ENCODE data around the gene XIST. TPM values are rescaled to one million over a fixed set of nuclear protein-coding genes. Genes with fewer than 3 reads are reported as not detected.
"Not testable (repeated sequence)": the region's sequence is repeated elsewhere in the genome, so short reads cannot be mapped to it uniquely, and the experiment has no call there.

XIST gene
- total RNA-seq, 1 donor: under 0.01 TPM

DNA sequence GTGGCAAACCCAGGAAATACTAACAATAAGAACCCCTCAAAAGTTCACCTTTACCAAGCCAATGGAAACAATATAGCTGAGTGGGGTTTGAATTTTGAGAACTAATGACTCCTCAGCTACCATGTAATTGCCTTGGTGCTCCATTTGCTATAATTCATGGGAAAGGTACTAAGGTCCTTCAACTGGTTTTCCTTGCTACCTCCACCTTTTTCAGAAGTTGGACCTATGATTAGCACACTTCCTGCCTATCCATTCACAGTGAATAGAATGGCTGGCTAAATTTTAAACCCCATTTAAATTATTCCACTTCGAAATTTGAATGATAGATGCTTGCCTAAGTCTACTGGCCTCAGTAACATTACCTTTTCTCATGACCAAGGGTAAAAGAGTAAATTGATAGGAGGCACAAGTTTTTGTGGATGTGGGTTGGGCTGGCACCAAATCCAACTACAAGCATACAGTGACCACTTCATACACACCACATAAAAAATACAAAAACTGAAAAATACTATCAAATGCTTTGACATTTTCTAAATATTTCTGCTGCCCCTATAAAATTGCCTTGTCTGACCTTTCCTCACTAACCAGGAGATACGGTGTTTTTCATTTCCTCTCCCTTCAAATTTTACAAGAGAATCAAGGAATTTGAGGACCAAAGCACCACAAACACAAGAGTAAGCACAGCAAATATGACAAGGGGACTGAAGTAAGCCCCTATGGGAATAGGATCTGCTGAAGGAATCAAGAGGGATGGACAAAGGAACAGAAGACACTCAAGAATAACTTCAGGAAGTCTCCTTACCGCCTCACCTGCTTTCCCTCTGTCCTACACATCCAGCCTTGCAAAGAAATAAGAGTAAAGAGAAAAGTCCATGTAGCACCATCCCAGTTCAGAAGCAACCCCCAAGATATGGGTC lies 34.1 kb downstream of the XIST start:
- no peak overlapping the region for H2AFZ ChIP-seq (ENCODE audit: low read length)
- no peak overlapping the region for H3K4me2 ChIP-seq (ENCODE audit: insufficient read depth, low read length)
- TF ChIP-seq, protein P1, sequence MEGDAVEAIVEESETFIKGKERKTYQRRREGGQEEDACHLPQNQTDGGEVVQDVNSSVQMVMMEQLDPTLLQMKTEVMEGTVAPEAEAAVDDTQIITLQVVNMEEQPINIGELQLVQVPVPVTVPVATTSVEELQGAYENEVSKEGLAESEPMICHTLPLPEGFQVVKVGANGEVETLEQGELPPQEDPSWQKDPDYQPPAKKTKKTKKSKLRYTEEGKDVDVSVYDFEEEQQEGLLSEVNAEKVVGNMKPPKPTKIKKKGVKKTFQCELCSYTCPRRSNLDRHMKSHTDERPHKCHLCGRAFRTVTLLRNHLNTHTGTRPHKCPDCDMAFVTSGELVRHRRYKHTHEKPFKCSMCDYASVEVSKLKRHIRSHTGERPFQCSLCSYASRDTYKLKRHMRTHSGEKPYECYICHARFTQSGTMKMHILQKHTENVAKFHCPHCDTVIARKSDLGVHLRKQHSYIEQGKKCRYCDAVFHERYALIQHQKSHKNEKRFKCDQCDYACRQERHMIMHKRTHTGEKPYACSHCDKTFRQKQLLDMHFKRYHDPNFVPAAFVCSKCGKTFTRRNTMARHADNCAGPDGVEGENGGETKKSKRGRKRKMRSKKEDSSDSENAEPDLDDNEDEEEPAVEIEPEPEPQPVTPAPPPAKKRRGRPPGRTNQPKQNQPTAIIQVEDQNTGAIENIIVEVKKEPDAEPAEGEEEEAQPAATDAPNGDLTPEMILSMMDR (IDR thresholded peaks at IDR 0.05; ENCODE audit: extremely low read depth, low read depth, low read length): no peak
- H3K27ac ChIP-seq (ENCODE audit: low read depth, low read length): no peak overlapping the region
- H3K27me3 ChIP-seq (ENCODE audit: insufficient read depth, low read length): no peaks in the 10 kb centered on the region
- peaks cover 14% of the 10 kb centered on the region for H4K20me1 ChIP-seq (ENCODE audit: insufficient read depth, low read length)
- no peaks in the 10 kb centered on the region for H3K36me3 ChIP-seq (ENCODE audit: insufficient read depth, low read length)
- H3K4me3 ChIP-seq (ENCODE audit: insufficient read depth, low read length): no peak overlapping the region
- H3K4me1 ChIP-seq (ENCODE audit: insufficient read depth, low read length): no peaks in the 10 kb centered on the region
- H3K9me3 ChIP-seq (ENCODE audit: low read depth, low read length): no peaks in the 10 kb centered on the region
- no peaks in the 10 kb centered on the region for H3K79me2 ChIP-seq (ENCODE audit: insufficient read depth, low read length)
- DNase-seq (ENCODE audit: insufficient read length, low spot score, missing footprints): no peak

DNA sequence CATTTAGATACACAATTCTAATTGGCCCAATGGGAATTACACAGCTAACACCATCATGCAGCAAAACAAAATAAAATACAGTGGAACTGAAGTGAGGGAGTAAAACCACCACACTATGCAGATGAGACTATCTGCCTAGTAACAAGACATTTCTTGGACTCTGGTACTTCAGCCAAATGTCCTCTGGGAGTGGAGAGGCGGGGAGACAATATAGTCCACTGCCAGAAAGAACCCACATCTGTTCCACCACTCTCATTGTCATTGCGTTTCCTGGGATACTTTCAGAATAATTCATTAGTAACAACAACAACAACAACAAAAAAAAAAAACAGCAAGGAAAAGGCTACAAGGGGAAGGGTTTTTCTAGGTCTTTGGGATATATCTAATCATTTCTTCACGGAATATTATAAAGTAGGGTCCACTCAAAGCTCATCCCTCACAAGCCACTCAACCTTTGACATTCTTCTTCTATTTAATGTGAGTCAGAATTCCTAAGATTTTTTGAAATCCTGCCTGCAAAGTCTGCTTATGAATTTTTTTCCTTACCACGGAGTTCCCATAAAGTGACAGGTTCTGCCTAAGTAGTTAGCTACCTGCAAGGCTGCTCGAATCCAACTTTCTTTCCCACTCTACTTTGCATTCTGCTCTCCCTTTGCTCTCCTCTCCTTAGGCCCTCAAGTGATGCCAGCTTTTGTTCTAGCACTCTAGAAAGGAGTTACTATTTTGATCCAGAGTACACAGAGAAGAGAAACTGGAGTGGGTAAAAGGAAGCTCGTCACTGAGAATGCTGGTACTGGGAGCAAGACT lies 34.9 kb downstream of the XIST start:
- TF ChIP-seq, protein P1 (IDR thresholded peaks at IDR 0.05; ENCODE audit: extremely low read depth, low read depth, low read length): no peak
- no peak for DNase-seq (ENCODE audit: insufficient read length, low spot score, missing footprints)
- no peaks in the 10 kb centered on the region for H3K9me3 ChIP-seq (ENCODE audit: low read depth, low read length)
- no peak overlapping the region for H2AFZ ChIP-seq (ENCODE audit: low read length)
- no peaks in the 10 kb centered on the region for H3K4me1 ChIP-seq (ENCODE audit: insufficient read depth, low read length)
- no peak overlapping the region for H3K4me2 ChIP-seq (ENCODE audit: insufficient read depth, low read length)
- H3K27ac ChIP-seq (ENCODE audit: low read depth, low read length): no peak overlapping the region
- H3K4me3 ChIP-seq (ENCODE audit: insufficient read depth, low read length): no peak overlapping the region
- H3K79me2 ChIP-seq (ENCODE audit: insufficient read depth, low read length): no peaks in the 10 kb centered on the region
- peaks cover 11% of the 10 kb centered on the region for H4K20me1 ChIP-seq (ENCODE audit: insufficient read depth, low read length)
- H3K27me3 ChIP-seq (ENCODE audit: insufficient read depth, low read length): no peaks in the 10 kb centered on the region
- H3K36me3 ChIP-seq (ENCODE audit: insufficient read depth, low read length): no peaks in the 10 kb centered on the region

DNA sequence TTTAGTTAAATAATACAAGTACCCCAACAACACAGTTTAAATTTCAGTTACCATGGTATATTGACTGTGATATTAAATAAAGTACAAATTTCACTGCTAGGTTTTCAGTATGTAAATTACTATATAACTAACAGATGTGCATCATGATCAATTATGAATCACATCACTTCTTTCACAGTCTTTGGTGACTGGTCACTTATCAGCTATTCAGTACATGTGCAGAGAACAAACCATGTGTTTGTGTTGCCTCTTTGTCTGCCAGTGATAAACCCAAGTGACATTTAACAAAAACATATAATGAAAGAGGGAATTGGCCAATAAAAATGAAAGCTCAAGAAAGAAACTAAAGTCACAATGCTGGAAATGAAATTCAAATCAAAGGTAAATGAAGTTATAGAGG lies 40.3 kb downstream of the XIST start:
- Histone ChIP-seq H3K4me2 (ENCODE audit: insufficient read depth, low read length) (no peak overlapping the region), H2AFZ (ENCODE audit: low read length) (no peak overlapping the region), H3K36me3 (ENCODE audit: insufficient read depth, low read length) (no peaks in the 10 kb centered on the region), H3K4me3 (ENCODE audit: insufficient read depth, low read length) (no peak overlapping the region), H4K20me1 (ENCODE audit: insufficient read depth, low read length) (no peaks in the 10 kb centered on the region), H3K27me3 (ENCODE audit: insufficient read depth, low read length) (no peaks in the 10 kb centered on the region), H3K9me3 (ENCODE audit: low read depth, low read length) (no peaks in the 10 kb centered on the region), H3K4me1 (ENCODE audit: insufficient read depth, low read length) (no peaks in the 10 kb centered on the region), H3K27ac (ENCODE audit: low read depth, low read length) (no peak overlapping the region), H3K79me2 (ENCODE audit: insufficient read depth, low read length) (no peaks in the 10 kb centered on the region)
- no peak for DNase-seq (ENCODE audit: insufficient read length, low spot score, missing footprints)
- TF ChIP-seq, protein P1 (IDR thresholded peaks at IDR 0.05; ENCODE audit: extremely low read depth, low read depth, low read length): no peak

DNA sequence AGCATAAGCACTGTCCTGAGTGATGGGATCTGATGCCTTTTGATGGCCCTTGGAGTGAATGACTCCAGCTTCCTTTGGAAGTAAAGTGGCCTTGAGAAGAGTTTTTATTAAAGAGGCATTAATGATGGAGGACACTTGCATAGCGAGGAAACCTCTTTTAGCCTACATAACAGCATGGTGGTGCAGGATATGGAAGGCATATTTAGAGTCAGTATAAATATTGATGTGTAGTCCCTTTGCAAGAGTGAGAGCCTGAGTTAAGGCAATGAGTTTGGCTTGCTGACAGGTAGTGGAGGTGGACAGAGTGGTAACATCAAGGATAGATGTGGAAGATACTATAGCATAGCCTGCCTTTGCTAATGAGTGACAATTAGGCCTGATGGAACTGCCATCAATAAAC lies 48.4 kb downstream of the XIST start:
- H3K9me3 ChIP-seq (ENCODE audit: low read depth, low read length); H2AFZ ChIP-seq (ENCODE audit: low read length); H3K27me3 ChIP-seq (ENCODE audit: insufficient read depth, low read length); H3K36me3 ChIP-seq (ENCODE audit: insufficient read depth, low read length); DNase-seq (ENCODE audit: insufficient read length, low spot score, missing footprints); H3K4me1 ChIP-seq (ENCODE audit: insufficient read depth, low read length); H3K27ac ChIP-seq (ENCODE audit: low read depth, low read length); H3K4me2 ChIP-seq (ENCODE audit: insufficient read depth, low read length); H3K79me2 ChIP-seq (ENCODE audit: insufficient read depth, low read length); H4K20me1 ChIP-seq (ENCODE audit: insufficient read depth, low read length); H3K4me3 ChIP-seq (ENCODE audit: insufficient read depth, low read length): not testable (repeated sequence)

All from osteoblast (primary cell).